GM12878 (cell line): ENCODE measurements around the gene APCDD1L. TPM values are rescaled to one million over a fixed set of nuclear protein-coding genes. Genes with fewer than 3 reads are reported as not detected.

Experiments
- ATAC-seq: fragments of 200-7000 bp; cut with Tn5 transposase; 3 replicates; pipeline ENCODE4 v1.9.1; 2020; ENCODE audit warnings: mild to moderate bottlenecking, moderate library complexity
- BruUV-seq: library from RNA; stranded (reverse); fragments of 400-500 nt; replicated peaks from 2 replicates; lab custom pipeline; 2021; lab: Mats Ljungman, UMichigan
- CTCF ChIA-PET: fragments of 300-600 bp; sonication (Branson Sonifier 250); formaldehyde crosslinking; extraction: SDS; loops from one replicate; lab custom pipeline; 2021; ENCODE audit warnings: inconsistent platforms; lab: Yijun Ruan, JAX
- POLR2A ChIA-PET: fragments of 350-600 bp; formaldehyde crosslinking; extraction: SDS; loops from one replicate; lab custom pipeline; 2021; ENCODE audit warnings: inconsistent platforms; lab: Charles Lee
- RAD21 ChIA-PET: fragments of 300-600 bp; sonication (Branson Sonifier 250); formaldehyde crosslinking; loops from one replicate; lab custom pipeline; 2023; ENCODE audit warnings: antibody characterized with exemption; ENCODE audit not compliant: unreplicated experiment; lab: Charles Lee
- SMC1A ChIA-PET: fragments of 300-600 bp; sonication (Branson Sonifier 250); formaldehyde crosslinking; loops from one replicate; lab custom pipeline; 2023; ENCODE audit not compliant: unreplicated experiment, uncharacterized antibody; lab: Charles Lee
- DNase-seq: peaks from one replicate; pipeline ENCODE4 v3.0.0-alpha.2; 2011; ENCODE audit warnings: low read depth, low spot score
- FAIRE-seq: peaks from 3 replicates; lab custom pipeline; 2011; peaks lifted over from hg19 to GRCh38; lab: Jason Lieb, UNC
- H2AFZ ChIP-seq: 2 replicates; pipeline ENCODE4 v1.6.0; 2011; ENCODE audit warnings: low read depth, low read length, control low read depth; ENCODE audit not compliant: control insufficient read depth
- H3K27ac ChIP-seq: 2 replicates; pipeline ENCODE4 v1.5.1; 2011; ENCODE audit warnings: control low read depth; ENCODE audit not compliant: control insufficient read depth, insufficient read depth
- H3K27me3 ChIP-seq, 2 experiments: replicated peaks in 1 of 2; 2 replicates each; pipeline versions ENCODE4 v1.6.0 to v1.6.1; 2011; ENCODE audit warnings: low read length in 1 of 2; ENCODE audit not compliant: control insufficient read depth in 2 of 2, insufficient read depth in 2 of 2
- H3K36me3 ChIP-seq, 2 experiments: 2 replicates each; pipeline ENCODE4 v1.5.1; 2011; ENCODE audit warnings: low read length in 1 of 2; ENCODE audit not compliant: control insufficient read depth in 2 of 2, insufficient read depth in 2 of 2
- H3K4me1 ChIP-seq: 2 replicates; pipeline ENCODE4 v1.6.1; 2011; ENCODE audit warnings: mild to moderate bottlenecking, low read length, moderate library complexity, mixed read lengths; ENCODE audit not compliant: control insufficient read depth, insufficient read depth
- H3K4me2 ChIP-seq: 2 replicates; pipeline ENCODE4 v1.6.0; 2011; ENCODE audit warnings: control low read depth; ENCODE audit not compliant: control insufficient read depth, insufficient read depth
- H3K4me3 ChIP-seq: fragments of 200-600 bp; sonication (generic); 2 replicates; pipeline ENCODE4 v1.5.1; 2016
- H3K79me2 ChIP-seq: 2 replicates; pipeline ENCODE4 v1.6.0; 2011; ENCODE audit warnings: low read length; ENCODE audit not compliant: control insufficient read depth, insufficient read depth
- H3K9ac ChIP-seq: 2 replicates; pipeline ENCODE4 v1.8.0; 2011; ENCODE audit warnings: low read length, control low read depth, mixed read lengths; ENCODE audit not compliant: control insufficient read depth, insufficient read depth
- H3K9me3 ChIP-seq: replicated peaks from 3 replicates; pipeline ENCODE4 v1.5.1; 2011; ENCODE audit warnings: mild to moderate bottlenecking, low read length; ENCODE audit not compliant: control insufficient read depth, insufficient read depth
- H4K20me1 ChIP-seq: 2 replicates; pipeline ENCODE4 v1.6.0; 2011; ENCODE audit not compliant: control insufficient read depth, insufficient read depth
- BMI1 ChIP-seq: fragments of 450-650 bp; IDR thresholded peaks from 2 replicates; pipeline ENCODE4 v1.6.1; 2016; ENCODE audit warnings: mild to moderate bottlenecking, moderate library complexity, borderline replicate concordance
- ESRRA ChIP-seq: IDR thresholded peaks from 2 replicates; pipeline ENCODE4 v1.6.1; 2012; ENCODE audit warnings: mild to moderate bottlenecking, low read length, improper control_type of control experiment
- GABPA ChIP-seq: IDR thresholded peaks from 2 replicates; pipeline ENCODE4 v1.6.1; 2014; ENCODE audit warnings: antibody characterized with exemption, low read depth, mild to moderate bottlenecking, inconsistent platforms
- GATAD2B ChIP-seq: fragments of 450-650 bp; conservative IDR thresholded peaks from 2 replicates; pipeline ENCODE4 v1.6.1; 2017; ENCODE audit warnings: low read depth, mild to moderate bottlenecking, moderate library complexity
- HCFC1 ChIP-seq: fragments of 150-350 bp; IDR thresholded peaks from 2 replicates; pipeline ENCODE4 v1.6.1; 2014; ENCODE audit warnings: low read length
- IKZF1 ChIP-seq: fragments of 450-650 bp; conservative IDR thresholded peaks from 2 replicates; pipeline ENCODE4 v1.6.1; 2017; ENCODE audit warnings: antibody characterized with exemption, mild to moderate bottlenecking
- JUND ChIP-seq: IDR thresholded peaks from 2 replicates; pipeline ENCODE4 v1.6.1; 2012; ENCODE audit warnings: low read depth, mild to moderate bottlenecking, low read length, improper control_type of control experiment, moderate library complexity
- MTA2 ChIP-seq: fragments of 450-650 bp; IDR thresholded peaks from 2 replicates; pipeline ENCODE4 v1.6.1; 2016; ENCODE audit warnings: low read depth, mild to moderate bottlenecking, moderate library complexity
- RELA ChIP-seq: fragments of 450-650 bp; IDR thresholded peaks from 2 replicates; pipeline ENCODE4 v1.8.0; 2014; ENCODE audit warnings: borderline replicate concordance; ENCODE audit not compliant: partially characterized antibody
- SKIL ChIP-seq: fragments of 450-650 bp; IDR thresholded peaks from 2 replicates; pipeline ENCODE4 v1.6.1; 2017; ENCODE audit warnings: mild to moderate bottlenecking, low read depth, inconsistent platforms; ENCODE audit not compliant: poor library complexity, severe bottlenecking
- SRF ChIP-seq, 2 experiments: IDR thresholded peaks; 2 replicates each; pipeline ENCODE4 v1.6.1; 2011; ENCODE audit warnings: low read depth in 2 of 2, low read length in 2 of 2, mild to moderate bottlenecking in 1 of 2, moderate library complexity in 1 of 2
- WRNIP1 ChIP-seq: IDR thresholded peaks from 2 replicates; pipeline ENCODE4 v1.6.1; 2011; ENCODE audit warnings: low read depth, low read length, improper control_type of control experiment, borderline replicate concordance
- WGBS: methylation state at CpG from one replicate; pipeline ENCODE4 v1.1.6; 2016; ENCODE audit warnings: low lambda C conversion rate; ENCODE audit not compliant: insufficient replicate concordance, insufficient coverage; ENCODE audit errors: missing lambda C conversion rate; 5-methylcytosine and 5-hydroxymethylcytosine counted together
- in situ Hi-C: fragments of 300-500 bp; cut with MboI; formaldehyde crosslinking; loops from 9 replicates; pipeline ENCODE4 v1.14.3; 2018; ENCODE audit warnings: mixed read lengths
- intact Hi-C: fragments of 100-400 bp; cut with micrococcal nuclease; formaldehyde crosslinking; loops from one replicate; pipeline ENCODE4 v1.14.2; 2022; ENCODE audit not compliant: unreplicated experiment
- polyA plus RNA-seq, 11 experiments: library from polyadenylated mRNA; depleted of rRNA in 4 of 11; unstranded in 6 of 11; stranded (reverse) in 5 of 11; fragments of >200 nt; fragmentation: Nextera tagmentation in 4 of 11; fragmentation: Illumina TruSeq in 1 of 11; extraction: Ambion mirVana in 4 of 11; extraction: Trizol in 1 of 11; gene quantifications; 1 replicate in 1 of 11; 2 replicates in 10 of 11; pipeline versions ENCODE4 v1.2.1 to v1.2.3, GENCODE V29; 2011 to 2016; ENCODE audit warnings: inconsistent platforms in 2 of 11, missing spikeins in 2 of 11, low read depth in 1 of 11
- total RNA-seq, 4 experiments: library from RNA; depleted of rRNA in 3 of 4; stranded (reverse); fragments of >200 nt in 3 of 4; fragmentation: Illumina TruSeq in 1 of 4; extraction: Trizol in 1 of 4; gene quantifications; 2 replicates each; pipeline versions ENCODE4 v1.2.1 to v1.2.3, GENCODE V29; 2013 to 2021
- TF ChIP-seq, protein P1 (sequence below): IDR thresholded peaks from 2 replicates; pipeline ENCODE4 v1.6.1; 2011; ENCODE audit warnings: low read depth, mild to moderate bottlenecking, low read length, moderate library complexity, borderline replicate concordance; ENCODE audit errors: extremely low read depth
- TF ChIP-seq, protein P2 (sequence below): fragments of 450-650 bp; IDR thresholded peaks from 2 replicates; pipeline ENCODE4 v1.6.1; 2017; ENCODE audit warnings: borderline replicate concordance
- TF ChIP-seq, protein P3 (sequence below): fragments of 450-650 bp; IDR thresholded peaks from 2 replicates; pipeline ENCODE4 v1.6.1; 2017; ENCODE audit warnings: low read depth, mild to moderate bottlenecking, moderate library complexity

The APCDD1L gene
- total and polyA plus RNA-seq, 10 of the 15 experiments (the other 5 are each of a cell fraction or from before 2014, with no cell fraction given), result 0.14 to 0.50 TPM; not detected in 8

GRCh38 chr20:58552366-58552934, 37.3 kb upstream of the APCDD1L start:
- ATAC-seq (no peak), FAIRE-seq (no peak), DNase-seq (no peak)
- no peak for TF ChIP-seq BMI1
- TF ChIP-seq, protein P1, sequence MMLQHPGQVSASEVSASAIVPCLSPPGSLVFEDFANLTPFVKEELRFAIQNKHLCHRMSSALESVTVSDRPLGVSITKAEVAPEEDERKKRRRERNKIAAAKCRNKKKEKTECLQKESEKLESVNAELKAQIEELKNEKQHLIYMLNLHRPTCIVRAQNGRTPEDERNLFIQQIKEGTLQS, result no peak
- TF ChIP-seq, protein P2, sequence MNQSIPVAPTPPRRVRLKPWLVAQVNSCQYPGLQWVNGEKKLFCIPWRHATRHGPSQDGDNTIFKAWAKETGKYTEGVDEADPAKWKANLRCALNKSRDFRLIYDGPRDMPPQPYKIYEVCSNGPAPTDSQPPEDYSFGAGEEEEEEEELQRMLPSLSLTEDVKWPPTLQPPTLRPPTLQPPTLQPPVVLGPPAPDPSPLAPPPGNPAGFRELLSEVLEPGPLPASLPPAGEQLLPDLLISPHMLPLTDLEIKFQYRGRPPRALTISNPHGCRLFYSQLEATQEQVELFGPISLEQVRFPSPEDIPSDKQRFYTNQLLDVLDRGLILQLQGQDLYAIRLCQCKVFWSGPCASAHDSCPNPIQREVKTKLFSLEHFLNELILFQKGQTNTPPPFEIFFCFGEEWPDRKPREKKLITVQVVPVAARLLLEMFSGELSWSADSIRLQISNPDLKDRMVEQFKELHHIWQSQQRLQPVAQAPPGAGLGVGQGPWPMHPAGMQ, result no peak
- TF ChIP-seq GATAD2B, result no peak
- TF ChIP-seq GABPA, result no peak
- no peak for TF ChIP-seq MTA2
- TF ChIP-seq SRF (IDR thresholded peaks at IDR 0.05; ENCODE audit: low read depth in 2 of 2, low read length in 2 of 2), result no peak
- no peak for TF ChIP-seq JUND
- TF ChIP-seq ESRRA, result no peak
- TF ChIP-seq WRNIP1, result no peak
- TF ChIP-seq, protein P3, sequence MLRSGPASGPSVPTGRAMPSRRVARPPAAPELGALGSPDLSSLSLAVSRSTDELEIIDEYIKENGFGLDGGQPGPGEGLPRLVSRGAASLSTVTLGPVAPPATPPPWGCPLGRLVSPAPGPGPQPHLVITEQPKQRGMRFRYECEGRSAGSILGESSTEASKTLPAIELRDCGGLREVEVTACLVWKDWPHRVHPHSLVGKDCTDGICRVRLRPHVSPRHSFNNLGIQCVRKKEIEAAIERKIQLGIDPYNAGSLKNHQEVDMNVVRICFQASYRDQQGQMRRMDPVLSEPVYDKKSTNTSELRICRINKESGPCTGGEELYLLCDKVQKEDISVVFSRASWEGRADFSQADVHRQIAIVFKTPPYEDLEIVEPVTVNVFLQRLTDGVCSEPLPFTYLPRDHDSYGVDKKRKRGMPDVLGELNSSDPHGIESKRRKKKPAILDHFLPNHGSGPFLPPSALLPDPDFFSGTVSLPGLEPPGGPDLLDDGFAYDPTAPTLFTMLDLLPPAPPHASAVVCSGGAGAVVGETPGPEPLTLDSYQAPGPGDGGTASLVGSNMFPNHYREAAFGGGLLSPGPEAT, result no peak
- no peak for TF ChIP-seq IKZF1
- no peak for TF ChIP-seq RELA
- TF ChIP-seq SKIL, result no peak
- no peak for TF ChIP-seq HCFC1
- POLR2A ChIA-PET, result no interaction called here
- Histone ChIP-seq H4K20me1 (no peaks in the 10 kb centered on the region), H3K4me1 (no peaks in the 10 kb centered on the region), H3K9ac (no peak overlapping the region), H3K27me3 (no peaks in the 10 kb centered on the region), H3K36me3 (no peaks in the 10 kb centered on the region), H3K4me2 (no peak overlapping the region), H2AFZ (no peak overlapping the region), H3K4me3 (no peak overlapping the region), H3K79me2 (no peaks in the 10 kb centered on the region), H3K9me3 (no peaks in the 10 kb centered on the region), H3K27ac (no peak overlapping the region)
- intact Hi-C loops, result no loop called here
- in situ Hi-C loops, result loop anchor here (25.0 kb wide), 1 partner anchor 1260 kb away; no protein-coding TSS in a partner anchor
- WGBS, result 31% methylated on average over 11 of the region's 11 CpGs
- RAD21 ChIA-PET, result no interaction called here
- CTCF ChIA-PET, result no interaction called here
- SMC1A ChIA-PET, result no interaction called here
- no TSS peak for BruUV-seq
